ENCODE measurements around the gene ACER3.

The ACER3 gene

GRCh38 chr11:76863196-76863777 lies 2.6 kb downstream of the ACER3 start:
- peak overlapping the region; percentile 66 for H3K4me3 Mint-ChIP-seq
- no peaks in the 10 kb centered on the region for H3K27me3 Mint-ChIP-seq
- H3K36me3 Mint-ChIP-seq (ENCODE audit: low read depth) = peaks cover 32% of the 10 kb centered on the region
- H3K9me3 Mint-ChIP-seq = no peaks in the 10 kb centered on the region
- peak overlapping the region; percentile 81 for H3K27ac Mint-ChIP-seq
- intact Hi-C loops (cut with micrococcal nuclease) = loop anchor here (5.0 to 10.0 kb wide), 2 partner anchors 41 to 52 kb away; no protein-coding TSS in a partner anchor
- peaks cover 66% of the 10 kb centered on the region for H3K4me1 Mint-ChIP-seq (ENCODE audit: low read depth)

- Mint-ChIP-seq H3K27me3 (no peaks in the 10 kb centered on the region), H3K36me3 (ENCODE audit: low read depth) (peaks cover 49% of the 10 kb centered on the region), H3K27ac (no peak overlapping the region), H3K4me1 (ENCODE audit: low read depth) (peaks cover 28% of the 10 kb centered on the region), H3K9me3 (no peaks in the 10 kb centered on the region), H3K4me3 (no peak overlapping the region)
- intact Hi-C loops (cut with micrococcal nuclease) = no loop called here
Observed at GRCh38 chr11:76872959-76873827, 12.5 kb downstream of the ACER3 start.

DNA sequence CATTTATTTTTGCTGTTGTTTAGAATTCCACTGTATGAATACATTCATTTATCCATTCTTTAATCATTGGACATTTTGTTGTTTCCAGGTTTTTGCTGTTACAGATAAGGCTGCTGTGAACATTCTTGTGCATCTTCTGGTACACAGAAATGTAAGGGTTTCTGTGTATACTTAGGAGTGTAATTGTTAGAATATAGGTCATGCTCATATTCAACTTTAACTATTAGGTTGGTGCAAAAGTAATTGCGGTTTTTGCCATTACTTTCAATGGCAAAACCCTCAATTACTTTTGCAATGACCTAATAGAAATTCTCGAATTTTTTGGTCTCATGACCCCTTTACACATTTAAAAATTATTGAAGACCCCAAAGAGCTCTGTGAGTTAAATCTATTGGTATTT lies 17.3 kb downstream of the ACER3 start:
- Mint-ChIP-seq H3K36me3 (ENCODE audit: low read depth) (peaks cover 25% of the 10 kb centered on the region), H3K27me3 (no peaks in the 10 kb centered on the region), H3K9me3 (no peaks in the 10 kb centered on the region), H3K27ac (no peak overlapping the region), H3K4me1 (ENCODE audit: low read depth) (peaks cover 17% of the 10 kb centered on the region), H3K4me3 (no peak overlapping the region)
- intact Hi-C loops (cut with micrococcal nuclease) = no loop called here

DNA sequence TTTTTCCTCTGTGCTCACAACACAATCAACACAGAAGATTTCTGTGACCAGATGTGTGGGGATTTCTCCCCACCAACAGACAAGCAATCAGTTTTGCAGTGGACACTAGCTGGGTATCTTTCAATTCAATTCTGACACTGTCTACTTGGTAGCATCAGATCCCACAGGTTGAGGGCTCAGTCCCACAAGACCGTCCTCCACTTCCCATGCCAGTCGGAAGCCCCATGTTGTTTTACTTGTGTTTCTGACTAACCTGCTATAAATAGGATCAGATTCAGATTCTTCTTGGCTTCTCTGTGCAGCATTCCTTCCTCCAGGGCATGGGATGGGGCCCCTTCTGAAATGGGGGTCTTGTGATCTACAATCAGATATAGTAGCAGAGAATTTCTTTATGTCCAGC lies 19.6 kb downstream of the ACER3 start:
- Mint-ChIP-seq H3K4me1 (ENCODE audit: low read depth) (peaks cover 30% of the 10 kb centered on the region), H3K27me3 (no peaks in the 10 kb centered on the region), H3K4me3 (no peak overlapping the region), H3K9me3 (no peaks in the 10 kb centered on the region), H3K36me3 (ENCODE audit: low read depth) (peaks cover 21% of the 10 kb centered on the region), H3K27ac (no peak overlapping the region)
- intact Hi-C loops (cut with micrococcal nuclease) = no loop called here

DNA sequence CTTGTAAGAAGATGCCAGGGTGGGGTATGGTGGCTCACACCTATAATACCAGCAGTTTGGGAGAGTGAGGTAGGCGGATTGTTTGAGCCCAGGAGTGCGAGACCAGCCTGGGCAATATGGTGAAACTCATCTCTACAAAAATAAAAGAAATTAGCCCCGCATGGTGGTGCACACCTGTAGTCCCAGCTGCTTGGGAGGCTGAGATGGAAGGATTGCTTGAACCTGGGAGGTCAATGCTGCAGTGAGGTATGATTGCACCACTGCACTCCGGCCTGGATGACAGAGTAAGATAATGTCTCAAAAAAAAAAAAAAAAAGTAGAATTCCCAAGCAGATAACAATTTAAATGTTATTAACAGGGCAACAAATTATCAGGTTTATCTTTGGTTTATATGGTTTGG lies 20.2 kb downstream of the ACER3 start:
- peaks cover 36% of the 10 kb centered on the region for H3K4me1 Mint-ChIP-seq (ENCODE audit: low read depth)
- no peak overlapping the region for H3K27ac Mint-ChIP-seq
- intact Hi-C loops (cut with micrococcal nuclease) = no loop called here
- no peak overlapping the region for H3K4me3 Mint-ChIP-seq
- H3K27me3 Mint-ChIP-seq = no peaks in the 10 kb centered on the region
- no peaks in the 10 kb centered on the region for H3K9me3 Mint-ChIP-seq
- H3K36me3 Mint-ChIP-seq (ENCODE audit: low read depth) = peaks cover 14% of the 10 kb centered on the region

DNA sequence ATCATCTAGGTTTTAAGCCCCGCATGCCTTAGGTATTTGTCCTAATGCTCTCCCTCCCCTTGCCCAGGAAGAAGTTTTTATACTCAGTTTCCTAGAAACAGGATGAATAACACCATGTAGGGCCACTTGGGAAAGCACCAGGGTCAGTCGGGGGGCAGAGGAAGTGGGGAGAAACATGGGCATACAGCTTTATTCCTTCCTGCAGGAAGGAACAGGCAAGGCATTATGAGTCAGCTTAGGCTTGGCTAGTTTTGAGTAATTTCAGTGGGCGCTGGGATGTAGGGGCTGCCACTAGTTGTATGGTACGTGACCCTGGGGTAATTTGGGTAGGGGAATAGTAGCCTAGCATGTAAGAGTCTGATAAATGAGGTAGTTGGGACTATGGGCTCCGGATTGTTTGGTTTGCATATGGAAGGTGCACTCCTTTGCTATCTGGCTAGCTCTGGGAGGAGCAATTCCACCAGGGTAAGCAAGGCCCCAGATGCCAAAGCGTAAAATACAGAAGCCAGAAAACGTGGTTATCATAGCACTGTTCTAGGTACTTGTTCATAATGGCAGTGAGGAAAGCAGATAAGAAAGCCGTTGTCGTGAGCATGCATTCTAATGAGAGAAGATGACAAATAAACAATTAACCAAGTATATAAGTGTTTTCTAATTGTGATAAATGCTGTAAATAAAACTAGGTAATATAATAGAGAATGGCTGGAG lies 24.8 kb downstream of the ACER3 start:
- Mint-ChIP-seq H3K36me3 (ENCODE audit: low read depth) (peaks cover 6% of the 10 kb centered on the region), H3K27ac (no peak overlapping the region), H3K4me3 (no peak overlapping the region), H3K4me1 (ENCODE audit: low read depth) (peaks cover 42% of the 10 kb centered on the region), H3K9me3 (no peaks in the 10 kb centered on the region), H3K27me3 (no peaks in the 10 kb centered on the region)
- intact Hi-C loops (cut with micrococcal nuclease) = no loop called here

DNA sequence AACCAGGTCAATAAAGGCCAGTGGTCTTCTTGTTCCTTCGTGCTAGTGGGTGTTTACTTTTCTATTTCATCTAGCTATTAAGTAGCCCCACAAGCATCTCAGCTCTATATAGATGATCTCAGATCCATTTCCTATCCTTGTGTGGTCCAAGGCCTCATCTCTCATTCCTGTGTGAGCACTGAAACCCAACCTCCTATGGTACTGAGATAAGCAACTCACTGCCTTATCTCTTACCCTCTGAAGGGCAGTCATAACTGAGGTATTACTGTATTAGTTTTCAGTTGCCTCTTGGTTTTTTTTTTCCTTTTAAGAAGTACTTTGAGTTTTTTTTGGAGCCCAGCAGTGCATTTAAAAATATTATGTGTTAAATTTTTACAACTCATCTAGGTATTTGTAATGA lies 28.3 kb downstream of the ACER3 start:
- Mint-ChIP-seq H3K27me3 (no peaks in the 10 kb centered on the region), H3K27ac (no peak overlapping the region)
- intact Hi-C loops (cut with micrococcal nuclease) = no loop called here

GRCh38 chr11:76889411-76889975 lies 28.8 kb downstream of the ACER3 start:
- intact Hi-C loops (cut with micrococcal nuclease) = no loop called here
- no peak overlapping the region for H3K27ac Mint-ChIP-seq
- H3K9me3 Mint-ChIP-seq = no peaks in the 10 kb centered on the region
- peaks cover 30% of the 10 kb centered on the region for H3K4me1 Mint-ChIP-seq (ENCODE audit: low read depth)
- no peaks in the 10 kb centered on the region for H3K36me3 Mint-ChIP-seq (ENCODE audit: low read depth)
- H3K4me3 Mint-ChIP-seq = no peak overlapping the region
- H3K27me3 Mint-ChIP-seq = no peaks in the 10 kb centered on the region

More for the DNA sequence above, 28.3 kb downstream of the ACER3 start:
- Mint-ChIP-seq H3K4me3 (no peak overlapping the region), H3K9me3 (no peaks in the 10 kb centered on the region), H3K36me3 (ENCODE audit: low read depth) (no peaks in the 10 kb centered on the region), H3K4me1 (ENCODE audit: low read depth) (peaks cover 35% of the 10 kb centered on the region)

DNA sequence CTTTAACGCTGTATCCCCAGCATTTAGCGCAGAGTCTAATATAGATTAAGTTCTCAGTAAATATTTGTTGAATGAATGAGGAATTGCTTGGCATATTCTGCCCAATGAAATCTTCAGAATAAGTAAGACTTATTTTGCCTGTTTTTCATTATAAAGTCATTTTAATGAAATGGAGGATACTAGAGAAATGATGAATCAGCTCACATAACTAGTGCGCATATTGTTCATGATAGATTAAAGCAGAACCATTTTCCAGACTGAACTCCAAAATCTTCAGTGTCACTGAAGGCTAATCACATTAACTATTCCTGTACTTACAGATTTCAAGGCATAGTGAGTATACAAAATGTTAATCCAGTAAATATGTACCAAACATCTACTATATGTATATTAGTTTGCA lies 29.6 kb downstream of the ACER3 start:
- Mint-ChIP-seq H3K9me3 (no peaks in the 10 kb centered on the region), H3K4me1 (ENCODE audit: low read depth) (peaks cover 22% of the 10 kb centered on the region), H3K27ac (no peak overlapping the region), H3K36me3 (ENCODE audit: low read depth) (no peaks in the 10 kb centered on the region), H3K27me3 (no peaks in the 10 kb centered on the region), H3K4me3 (no peak overlapping the region)
- intact Hi-C loops (cut with micrococcal nuclease) = no loop called here

DNA sequence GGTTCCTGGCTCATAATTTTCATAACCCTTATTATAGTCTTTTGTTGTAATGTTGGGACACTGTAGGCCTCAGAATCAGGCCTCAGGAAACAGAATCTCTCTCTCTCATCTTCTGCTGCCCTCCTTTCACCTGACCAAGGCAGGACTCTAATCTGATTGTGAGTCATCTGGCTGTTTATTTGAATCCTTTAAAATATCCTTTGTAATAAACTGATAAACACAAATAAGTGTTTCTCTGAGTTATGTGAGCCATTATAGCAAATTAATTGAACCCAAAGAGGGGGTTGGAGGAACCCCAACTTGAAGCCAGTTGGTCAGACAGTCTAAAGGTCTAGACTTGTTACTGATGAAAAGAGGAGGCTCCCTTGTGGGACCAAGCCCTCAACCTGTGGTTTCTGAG lies 30.6 kb downstream of the ACER3 start:
- H3K4me1 Mint-ChIP-seq (ENCODE audit: low read depth) = peaks cover 12% of the 10 kb centered on the region
- H3K27ac Mint-ChIP-seq = no peak overlapping the region
- H3K4me3 Mint-ChIP-seq = no peak overlapping the region
- intact Hi-C loops (cut with micrococcal nuclease) = no loop called here
- no peaks in the 10 kb centered on the region for H3K9me3 Mint-ChIP-seq
- H3K36me3 Mint-ChIP-seq (ENCODE audit: low read depth) = no peaks in the 10 kb centered on the region
- no peaks in the 10 kb centered on the region for H3K27me3 Mint-ChIP-seq

DNA sequence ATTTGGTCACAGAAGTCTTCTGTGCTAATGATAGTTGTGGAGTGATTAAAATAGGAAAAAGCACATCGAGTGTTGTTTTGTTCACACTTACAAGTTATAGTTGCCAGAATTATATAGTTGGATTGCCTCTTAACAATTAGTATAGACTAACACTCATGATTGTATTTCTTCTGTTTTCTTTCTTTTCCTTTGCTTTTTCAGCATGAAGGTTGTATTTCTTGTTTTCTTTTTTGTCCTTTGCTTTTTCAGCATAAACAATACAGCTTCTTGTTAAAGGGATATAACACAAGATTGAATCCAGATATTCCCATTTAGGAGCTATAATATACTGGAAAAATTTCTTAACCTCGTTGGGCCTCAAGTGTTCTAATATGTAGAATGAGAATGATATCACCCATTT lies 31.1 kb downstream of the ACER3 start:
- no peak overlapping the region for H3K4me3 Mint-ChIP-seq
- peaks cover 10% of the 10 kb centered on the region for H3K4me1 Mint-ChIP-seq (ENCODE audit: low read depth)
- H3K36me3 Mint-ChIP-seq (ENCODE audit: low read depth) = no peaks in the 10 kb centered on the region
- H3K27me3 Mint-ChIP-seq = no peaks in the 10 kb centered on the region
- no peaks in the 10 kb centered on the region for H3K9me3 Mint-ChIP-seq
- no peak overlapping the region for H3K27ac Mint-ChIP-seq
- intact Hi-C loops (cut with micrococcal nuclease) = no loop called here

DNA sequence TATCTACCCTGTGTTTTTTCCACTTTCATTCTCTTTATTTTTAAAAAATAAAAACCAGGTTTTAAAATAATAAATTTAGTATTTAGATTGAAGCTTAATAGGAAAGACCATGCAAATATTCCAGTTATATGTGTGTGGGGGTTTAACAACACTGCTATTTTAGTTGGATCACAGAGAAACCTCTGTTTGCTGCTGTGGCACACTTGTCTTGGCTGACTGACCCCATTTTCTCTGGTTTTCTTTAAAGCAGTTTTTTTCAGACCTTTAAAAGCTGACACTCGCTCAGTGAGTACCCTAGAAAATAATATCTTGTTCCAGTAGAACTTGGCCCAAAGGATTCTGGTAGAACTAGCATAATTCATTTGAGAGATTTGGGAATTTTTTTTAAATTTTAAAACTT lies 31.6 kb downstream of the ACER3 start:
- Mint-ChIP-seq H3K27me3 (no peaks in the 10 kb centered on the region), H3K27ac (no peak overlapping the region), H3K4me3 (no peak overlapping the region), H3K9me3 (no peaks in the 10 kb centered on the region), H3K4me1 (ENCODE audit: low read depth) (peaks cover 5% of the 10 kb centered on the region), H3K36me3 (ENCODE audit: low read depth) (no peaks in the 10 kb centered on the region)
- intact Hi-C loops (cut with micrococcal nuclease) = no loop called here

- no peak overlapping the region for H3K27ac Mint-ChIP-seq
- H3K4me1 Mint-ChIP-seq (ENCODE audit: low read depth) = peaks cover 27% of the 10 kb centered on the region
- no peak overlapping the region for H3K4me3 Mint-ChIP-seq
- H3K9me3 Mint-ChIP-seq = no peaks in the 10 kb centered on the region
- H3K27me3 Mint-ChIP-seq = no peaks in the 10 kb centered on the region
- H3K36me3 Mint-ChIP-seq (ENCODE audit: low read depth) = peaks cover 16% of the 10 kb centered on the region
- intact Hi-C loops (cut with micrococcal nuclease) = no loop called here
Observed at GRCh38 chr11:76897233-76897632, 36.5 kb downstream of the ACER3 start.

DNA sequence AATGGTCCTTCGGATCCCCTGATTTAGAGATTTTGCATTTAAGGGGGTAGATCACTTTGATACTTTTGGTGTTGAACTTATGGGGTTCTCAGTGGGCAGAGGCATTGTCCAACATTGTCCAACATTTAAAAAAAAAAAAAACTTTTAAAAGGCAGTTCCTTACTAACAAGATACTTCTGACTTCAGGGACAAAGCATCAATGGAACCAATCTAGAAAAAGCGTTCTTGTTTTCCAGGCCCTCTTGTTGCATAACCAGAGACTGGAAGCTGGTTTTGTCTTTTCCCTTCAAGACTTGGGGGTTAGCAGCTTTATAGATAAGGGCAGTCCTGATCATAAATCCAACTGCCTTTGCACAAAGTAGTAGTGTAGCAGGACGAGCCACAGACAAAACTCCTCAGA lies 40.4 kb downstream of the ACER3 start:
- intact Hi-C loops (cut with micrococcal nuclease) = no loop called here
- Mint-ChIP-seq H3K4me1 (ENCODE audit: low read depth) (peaks cover 36% of the 10 kb centered on the region), H3K27ac (peak overlapping the region; percentile 27), H3K9me3 (no peaks in the 10 kb centered on the region), H3K27me3 (no peaks in the 10 kb centered on the region), H3K4me3 (no peak overlapping the region), H3K36me3 (ENCODE audit: low read depth) (peaks cover 34% of the 10 kb centered on the region)

Measured in dendritic cell treated with granulocyte-macrophage colony-stimulating factor and Interleukin-4, amounts not matched to agents 40 ng/mL and 50 ng/mL, for 4 days (primary cell).